Right lobe of liver (tissue), 4 donors: ENCODE results near the gene TSKU.

Experiments
- POLR2A ChIP-seq: fragments of 450-650 bp; IDR thresholded peaks from one replicate; pipeline ENCODE4 v1.6.1; 2017; ENCODE audit warnings: antibody characterized with exemption, mild to moderate bottlenecking
- TF ChIP-seq, protein P1 (sequence below), 4 donors: fragments of 200-600 bp in 3 of 4; fragments of 450-650 bp in 1 of 4; IDR thresholded peaks; one replicate each; pipeline versions ENCODE4 v1.5.1 to v1.8.0; 2016 to 2022; ENCODE audit warnings: antibody characterized with exemption in 4 of 4, mild to moderate bottlenecking in 2 of 4
- donor health status: DM: no; HTN: no; CAD: no.
- donor health status: DM: no; HTN: no; CAD: no.
- donor health status: DM: no; HTN: yes; CAD: no.

DNA sequence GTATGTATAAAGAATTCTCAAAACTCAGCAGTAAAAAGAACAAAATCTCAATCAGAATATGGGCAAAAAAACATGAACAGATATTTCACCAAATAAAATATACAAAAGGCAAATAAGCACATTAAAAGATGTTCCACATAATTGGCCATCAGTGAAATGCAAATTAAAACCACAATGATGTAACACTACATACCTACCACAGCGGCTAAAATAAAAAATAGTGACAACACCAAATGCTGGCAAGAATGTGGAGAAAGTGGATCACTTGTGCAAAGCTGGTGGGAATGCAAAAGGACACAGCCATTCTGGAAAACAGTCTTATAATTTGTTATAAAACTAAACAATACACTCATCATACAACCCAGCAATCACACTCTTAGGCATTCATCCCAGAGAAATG is 39.2 kb downstream of the TSKU start:
- TF ChIP-seq, protein P1, sequence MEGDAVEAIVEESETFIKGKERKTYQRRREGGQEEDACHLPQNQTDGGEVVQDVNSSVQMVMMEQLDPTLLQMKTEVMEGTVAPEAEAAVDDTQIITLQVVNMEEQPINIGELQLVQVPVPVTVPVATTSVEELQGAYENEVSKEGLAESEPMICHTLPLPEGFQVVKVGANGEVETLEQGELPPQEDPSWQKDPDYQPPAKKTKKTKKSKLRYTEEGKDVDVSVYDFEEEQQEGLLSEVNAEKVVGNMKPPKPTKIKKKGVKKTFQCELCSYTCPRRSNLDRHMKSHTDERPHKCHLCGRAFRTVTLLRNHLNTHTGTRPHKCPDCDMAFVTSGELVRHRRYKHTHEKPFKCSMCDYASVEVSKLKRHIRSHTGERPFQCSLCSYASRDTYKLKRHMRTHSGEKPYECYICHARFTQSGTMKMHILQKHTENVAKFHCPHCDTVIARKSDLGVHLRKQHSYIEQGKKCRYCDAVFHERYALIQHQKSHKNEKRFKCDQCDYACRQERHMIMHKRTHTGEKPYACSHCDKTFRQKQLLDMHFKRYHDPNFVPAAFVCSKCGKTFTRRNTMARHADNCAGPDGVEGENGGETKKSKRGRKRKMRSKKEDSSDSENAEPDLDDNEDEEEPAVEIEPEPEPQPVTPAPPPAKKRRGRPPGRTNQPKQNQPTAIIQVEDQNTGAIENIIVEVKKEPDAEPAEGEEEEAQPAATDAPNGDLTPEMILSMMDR (IDR thresholded peaks at IDR 0.05), result no peak
- no peak for TF ChIP-seq POLR2A
